ENCODE measurements around the gene SIGLEC9. TPM values are rescaled to one million over a fixed set of nuclear protein-coding genes. Genes with fewer than 3 reads are reported as not detected.
"Not testable (repeated sequence)": the region's sequence is repeated elsewhere in the genome, so short reads cannot be mapped to it uniquely, and the experiment has no call there.

The SIGLEC9 gene
- total RNA-seq, 1 donor from 2014 or later: 0.29 TPM

DNA sequence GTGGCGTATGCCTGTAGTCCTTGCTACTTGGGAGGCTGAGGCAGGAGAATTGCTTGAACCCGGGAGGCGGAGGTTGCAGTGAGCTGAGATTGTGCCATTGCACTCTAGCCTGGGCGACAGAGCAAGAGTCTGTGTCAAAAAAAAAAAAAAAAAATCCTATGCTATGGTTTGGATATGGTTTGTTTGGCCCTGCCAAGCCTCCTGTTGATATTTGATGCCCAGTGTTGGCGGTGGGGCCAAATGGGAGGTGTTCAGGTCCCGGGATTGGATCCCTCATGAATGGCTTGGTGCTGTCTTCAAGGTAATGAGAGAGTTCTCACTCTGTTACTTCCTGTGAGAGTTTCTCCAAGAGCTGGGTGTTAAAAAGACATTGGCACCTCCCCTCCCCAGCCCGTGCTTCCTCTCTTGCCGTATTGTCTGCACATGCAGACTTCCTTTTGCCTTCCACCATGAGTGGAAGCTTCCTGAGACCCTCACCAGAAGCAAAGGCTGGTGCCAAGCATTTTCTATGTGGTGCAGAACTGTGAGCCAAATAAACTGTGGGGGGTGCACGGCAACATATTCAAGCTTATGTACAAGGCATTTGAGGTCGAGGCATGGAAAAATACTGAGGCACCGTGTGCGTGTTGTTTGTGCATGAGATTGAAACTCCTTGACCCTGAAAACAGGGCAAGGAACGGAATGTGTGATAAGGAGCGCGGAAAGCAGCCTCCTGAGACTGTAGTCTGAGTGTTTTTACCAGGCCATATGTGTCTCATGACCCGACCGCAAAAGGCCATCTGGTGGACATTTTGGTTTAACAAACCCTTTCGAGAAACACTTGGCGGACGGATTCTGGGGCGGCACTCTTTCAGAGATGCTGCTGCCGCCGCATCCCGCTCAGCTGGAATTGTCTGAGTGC is 7.3 kb downstream of the SIGLEC9 start:
- peak overlapping the region; percentile 38 for H3K27ac Mint-ChIP-seq
- intact Hi-C loops (cut with micrococcal nuclease): no loop called here
- H3K36me3 Mint-ChIP-seq (ENCODE audit: low read depth): no peaks in the 10 kb centered on the region
- H3K4me3 Mint-ChIP-seq: no peak overlapping the region
- H3K4me1 Mint-ChIP-seq (ENCODE audit: low read depth): peaks cover 26% of the 10 kb centered on the region
- DNase-seq (ENCODE audit: low spot score): no peak
- no peaks in the 10 kb centered on the region for H3K9me3 Mint-ChIP-seq
- H3K27me3 Mint-ChIP-seq (ENCODE audit: insufficient read depth): peaks cover 8% of the 10 kb centered on the region

DNA sequence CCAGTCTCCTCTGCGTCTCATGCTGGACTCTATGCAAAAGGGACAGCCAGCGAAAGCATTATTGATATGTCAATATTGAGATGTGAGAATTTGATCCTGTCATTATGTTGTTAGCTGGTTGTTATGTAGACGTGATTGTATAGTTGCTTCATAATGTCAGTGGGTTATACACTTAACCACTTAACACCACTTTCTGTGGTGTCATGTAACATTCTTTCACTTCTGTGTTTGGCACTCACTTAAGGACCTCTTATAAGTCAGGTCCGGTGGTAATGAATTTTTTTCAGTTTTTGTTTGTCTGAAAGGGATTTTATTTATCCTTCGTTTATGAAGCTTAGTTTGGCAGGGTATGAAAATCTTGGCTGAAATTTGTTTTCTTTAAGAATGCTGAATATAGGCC is 10.3 kb downstream of the SIGLEC9 start:
- peaks cover 5% of the 10 kb centered on the region for H3K27me3 Mint-ChIP-seq (ENCODE audit: insufficient read depth)
- H3K9me3 Mint-ChIP-seq: no peaks in the 10 kb centered on the region
- intact Hi-C loops (cut with micrococcal nuclease): no loop called here
- peaks cover 27% of the 10 kb centered on the region for H3K4me1 Mint-ChIP-seq (ENCODE audit: low read depth)
- no peak overlapping the region for H3K4me3 Mint-ChIP-seq
- no peaks in the 10 kb centered on the region for H3K36me3 Mint-ChIP-seq (ENCODE audit: low read depth)
- no peak overlapping the region for H3K27ac Mint-ChIP-seq
- DNase-seq (ENCODE audit: low spot score): no peak

DNA sequence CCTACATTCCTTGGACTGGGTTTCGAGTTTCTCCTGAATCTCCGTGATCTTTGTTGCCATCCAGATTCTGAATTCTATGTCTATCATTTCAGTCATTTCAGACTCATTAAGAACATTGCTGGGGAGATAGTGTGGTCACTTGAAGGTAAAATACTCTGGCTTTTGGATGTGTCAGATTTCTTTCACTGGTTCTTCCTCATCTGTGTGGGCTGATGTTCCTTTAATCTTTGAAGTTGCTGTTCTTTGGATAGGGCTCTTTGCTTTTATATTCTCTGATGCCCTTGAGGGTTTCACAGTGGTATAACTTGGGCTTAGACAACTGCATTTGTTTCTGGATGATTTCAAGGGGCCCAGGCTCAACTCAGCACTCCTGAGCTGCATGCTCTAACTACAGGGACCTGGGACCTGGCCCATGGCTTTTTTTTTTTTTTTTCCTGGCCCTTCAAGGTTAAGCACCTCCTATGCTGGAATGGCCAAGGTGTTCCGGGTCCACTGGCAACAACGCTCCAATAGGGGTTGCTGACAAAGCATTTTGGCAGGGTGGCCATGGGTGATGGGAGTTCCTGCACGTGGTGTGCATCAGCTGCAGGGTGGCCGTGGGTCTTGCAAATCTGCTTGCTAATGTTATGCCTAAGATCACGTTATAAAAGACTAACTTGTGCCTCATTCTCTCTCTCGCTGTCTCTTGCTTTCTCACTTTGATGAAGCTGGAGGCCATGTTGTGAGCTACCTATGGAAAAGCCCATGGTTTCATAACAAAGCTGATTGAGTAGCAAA is 11.5 kb downstream of the SIGLEC9 start:
- Mint-ChIP-seq H3K27me3 (ENCODE audit: insufficient read depth) (peaks cover 5% of the 10 kb centered on the region), H3K27ac (no peak overlapping the region), H3K4me1 (ENCODE audit: low read depth) (peaks cover 27% of the 10 kb centered on the region), H3K9me3 (no peaks in the 10 kb centered on the region), H3K36me3 (ENCODE audit: low read depth) (no peaks in the 10 kb centered on the region), H3K4me3 (no peak overlapping the region)
- intact Hi-C loops (cut with micrococcal nuclease): no loop called here
- no peak for DNase-seq (ENCODE audit: low spot score)

DNA sequence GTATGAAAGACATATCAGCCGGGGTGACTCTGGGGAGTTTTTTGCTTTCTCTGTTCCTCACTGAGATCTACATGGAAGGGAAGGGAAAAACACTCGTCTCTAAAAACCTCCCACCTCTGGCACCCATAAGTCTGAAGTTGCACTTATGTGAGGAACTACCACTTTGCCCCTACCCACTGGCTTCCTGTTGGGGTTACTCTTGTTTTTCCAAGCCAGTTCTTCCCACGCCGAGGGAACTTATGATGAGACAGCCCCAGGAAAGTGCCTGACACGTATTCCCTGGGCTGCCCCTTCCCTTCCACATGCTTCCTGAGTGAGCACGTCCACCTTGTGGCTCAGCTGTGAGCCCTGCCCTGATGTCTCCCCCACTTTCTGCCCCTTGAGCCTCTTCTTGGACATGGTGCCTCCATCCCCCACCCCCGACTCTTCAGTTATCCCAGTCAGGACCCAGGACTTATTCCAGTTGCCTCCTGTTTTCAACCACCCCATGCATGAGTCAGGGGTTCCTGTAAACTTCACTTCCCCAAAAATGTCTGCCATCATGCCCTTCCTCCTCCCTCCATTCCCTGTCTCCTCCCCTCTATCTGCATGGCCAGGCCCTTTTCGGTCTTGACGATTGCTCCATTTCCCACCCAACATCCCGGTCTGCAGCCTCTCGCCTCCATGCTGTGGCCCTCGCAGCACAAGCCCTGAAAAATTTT is 12.3 kb downstream of the SIGLEC9 start:
- intact Hi-C loops (cut with micrococcal nuclease): no loop called here
- no peaks in the 10 kb centered on the region for H3K9me3 Mint-ChIP-seq
- H3K27me3 Mint-ChIP-seq (ENCODE audit: insufficient read depth): peaks cover 3% of the 10 kb centered on the region
- H3K4me1 Mint-ChIP-seq (ENCODE audit: low read depth): peaks cover 23% of the 10 kb centered on the region
- no peak overlapping the region for H3K4me3 Mint-ChIP-seq
- H3K27ac Mint-ChIP-seq: no peak overlapping the region
- no peak for DNase-seq (ENCODE audit: low spot score)
- H3K36me3 Mint-ChIP-seq (ENCODE audit: low read depth): no peaks in the 10 kb centered on the region

DNA sequence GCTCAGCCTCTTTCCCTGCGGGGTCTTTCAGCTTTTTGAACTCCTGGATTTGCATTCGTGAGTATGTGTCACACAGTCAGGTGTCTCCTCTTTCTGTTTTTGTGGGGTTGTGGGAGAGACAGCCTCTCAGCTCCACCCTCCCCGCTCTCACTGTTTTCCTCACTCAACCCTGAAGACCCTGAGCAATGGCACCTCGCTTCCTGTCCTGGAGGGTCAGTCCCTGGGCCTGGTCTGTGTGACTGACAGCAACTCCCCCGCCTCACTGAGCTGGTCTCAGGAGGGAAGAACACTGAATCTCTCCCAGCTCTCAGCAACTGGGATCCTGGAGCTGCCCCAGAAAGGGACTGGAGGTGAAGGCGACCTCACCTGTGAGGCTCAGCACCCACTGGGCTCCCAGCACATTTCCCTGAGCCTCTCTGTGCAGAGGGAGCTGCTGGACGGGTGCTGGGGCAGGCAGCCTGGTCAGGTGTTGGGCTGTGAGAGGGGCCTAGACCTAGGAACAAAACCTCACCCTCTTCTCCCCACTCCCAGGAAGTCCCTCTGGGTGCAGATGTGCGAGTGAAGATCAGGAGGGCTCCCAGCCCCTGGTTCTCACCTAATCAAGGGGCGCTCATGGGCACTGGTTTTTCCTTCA is 13.2 kb downstream of the SIGLEC9 start:
- H3K27me3 Mint-ChIP-seq (ENCODE audit: insufficient read depth): peaks cover 3% of the 10 kb centered on the region
- H3K4me3 Mint-ChIP-seq: no peak overlapping the region
- H3K9me3 Mint-ChIP-seq: no peaks in the 10 kb centered on the region
- H3K27ac Mint-ChIP-seq: no peak overlapping the region
- no peak for DNase-seq (ENCODE audit: low spot score)
- intact Hi-C loops (cut with micrococcal nuclease): no loop called here
- peaks cover 14% of the 10 kb centered on the region for H3K4me1 Mint-ChIP-seq (ENCODE audit: low read depth)
- H3K36me3 Mint-ChIP-seq (ENCODE audit: low read depth): no peaks in the 10 kb centered on the region

DNA sequence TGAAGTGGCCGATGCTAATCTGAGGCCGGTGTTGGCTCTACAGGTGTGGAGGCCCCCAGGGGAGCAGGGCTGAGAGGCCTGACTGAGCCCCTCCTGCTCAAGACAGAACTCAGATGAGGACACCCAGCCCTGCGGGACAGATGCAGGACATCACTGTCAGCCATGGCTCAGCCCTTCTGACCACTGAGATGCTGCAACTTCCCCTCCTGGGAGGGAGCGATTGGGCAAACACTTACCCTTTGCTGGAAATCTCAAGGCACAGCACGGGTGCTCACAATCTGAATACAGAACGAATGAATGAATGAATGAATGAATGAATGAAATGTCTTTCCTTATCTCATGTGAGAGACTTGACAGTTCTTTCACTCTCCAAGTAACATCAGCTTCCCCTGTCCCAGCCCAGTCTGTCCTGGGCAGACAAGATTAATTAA is 13.9 kb downstream of the SIGLEC9 start:
- H3K4me1 Mint-ChIP-seq (ENCODE audit: low read depth): peaks cover 14% of the 10 kb centered on the region
- peaks cover 3% of the 10 kb centered on the region for H3K27me3 Mint-ChIP-seq (ENCODE audit: insufficient read depth)
- no peaks in the 10 kb centered on the region for H3K9me3 Mint-ChIP-seq
- H3K27ac Mint-ChIP-seq: no peak overlapping the region
- intact Hi-C loops (cut with micrococcal nuclease): no loop called here
- no peaks in the 10 kb centered on the region for H3K36me3 Mint-ChIP-seq (ENCODE audit: low read depth)
- DNase-seq (ENCODE audit: low spot score): no peak
- no peak overlapping the region for H3K4me3 Mint-ChIP-seq

DNA sequence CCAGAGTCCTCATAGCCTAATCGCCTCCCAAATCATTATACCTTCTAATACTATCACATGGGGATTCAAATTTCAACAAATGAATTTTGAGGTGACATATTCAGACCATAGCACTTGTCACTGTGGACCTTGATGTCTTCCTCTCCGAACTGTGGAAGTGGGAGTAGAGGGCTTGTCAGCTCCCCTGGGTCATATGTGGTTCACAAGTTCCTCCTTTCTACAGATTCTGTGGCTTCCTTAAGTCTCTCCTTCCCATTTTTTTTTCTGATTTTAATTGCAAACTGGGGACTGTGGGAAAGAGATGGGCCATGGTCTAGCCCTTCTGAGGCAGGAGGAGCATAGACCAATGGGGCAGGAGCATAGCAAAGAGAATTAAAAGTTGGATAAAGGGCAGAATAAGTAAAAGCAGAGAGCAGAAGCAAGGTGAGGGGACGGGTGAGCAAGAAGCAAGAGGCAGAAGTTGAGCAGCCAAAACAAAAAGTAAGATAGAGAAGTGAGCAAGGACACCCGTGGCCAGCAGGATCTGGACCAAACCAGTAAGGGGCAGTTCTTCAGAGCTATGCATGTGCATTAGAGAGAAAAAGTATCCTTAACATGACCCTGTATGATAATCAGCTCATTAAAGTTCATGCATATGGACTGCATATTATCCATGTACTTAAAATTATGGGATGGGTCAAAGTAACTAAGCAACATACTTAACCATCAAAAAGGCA is 14.8 kb downstream of the SIGLEC9 start:
- no peak overlapping the region for H3K27ac Mint-ChIP-seq
- no peaks in the 10 kb centered on the region for H3K36me3 Mint-ChIP-seq (ENCODE audit: low read depth)
- H3K9me3 Mint-ChIP-seq: no peaks in the 10 kb centered on the region
- peaks cover 4% of the 10 kb centered on the region for H3K27me3 Mint-ChIP-seq (ENCODE audit: insufficient read depth)
- no peak overlapping the region for H3K4me3 Mint-ChIP-seq
- intact Hi-C loops (cut with micrococcal nuclease): no loop called here
- DNase-seq (ENCODE audit: low spot score): no peak
- peaks cover 14% of the 10 kb centered on the region for H3K4me1 Mint-ChIP-seq (ENCODE audit: low read depth)

DNA sequence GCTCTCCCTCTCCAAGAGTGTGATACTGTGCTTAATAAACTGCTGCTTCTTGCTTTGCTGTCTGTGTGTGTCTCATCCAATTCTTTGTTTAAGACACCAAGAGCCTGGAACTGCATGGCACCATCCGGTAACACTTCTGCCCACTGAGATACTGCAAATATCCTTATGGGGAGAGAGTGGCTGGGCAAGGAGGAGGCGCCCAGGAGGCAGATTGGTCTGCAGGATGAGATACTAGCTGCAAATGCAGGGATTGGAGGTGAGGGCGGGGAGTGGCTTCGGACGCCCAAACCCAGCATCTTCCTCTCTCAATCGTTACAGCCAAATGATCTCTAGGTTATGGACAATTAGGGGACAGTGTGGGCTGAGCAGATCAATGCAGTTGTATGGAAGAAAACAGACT is 15.7 kb downstream of the SIGLEC9 start:
- Mint-ChIP-seq H3K27ac (no peak overlapping the region), H3K36me3 (ENCODE audit: low read depth) (no peaks in the 10 kb centered on the region), H3K27me3 (ENCODE audit: insufficient read depth) (peaks cover 2% of the 10 kb centered on the region), H3K4me1 (ENCODE audit: low read depth) (peaks cover 14% of the 10 kb centered on the region), H3K4me3 (no peak overlapping the region), H3K9me3 (no peaks in the 10 kb centered on the region)
- no peak for DNase-seq (ENCODE audit: low spot score)
- intact Hi-C loops (cut with micrococcal nuclease): no loop called here

DNA sequence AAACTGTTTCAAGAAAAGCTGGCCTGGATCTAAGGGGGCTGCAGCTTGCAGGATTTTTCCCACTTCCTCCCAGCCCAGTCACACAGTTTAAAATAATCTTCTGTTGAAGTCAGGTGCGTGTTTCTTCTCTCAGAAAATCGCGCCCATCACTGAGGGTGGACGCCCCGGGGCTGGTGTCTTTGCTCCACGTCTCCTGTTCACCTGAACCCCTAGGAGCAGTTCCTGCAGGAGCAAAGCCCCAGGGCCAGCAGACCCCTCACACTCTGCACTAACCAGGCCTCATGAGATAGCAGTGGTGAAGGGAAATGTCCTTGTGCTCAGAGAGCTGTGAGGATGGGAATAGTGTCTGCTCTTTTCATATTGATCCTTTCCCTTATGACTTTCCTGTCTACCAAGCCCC is 16.5 kb downstream of the SIGLEC9 start:
- no peaks in the 10 kb centered on the region for H3K9me3 Mint-ChIP-seq
- no peaks in the 10 kb centered on the region for H3K36me3 Mint-ChIP-seq (ENCODE audit: low read depth)
- intact Hi-C loops (cut with micrococcal nuclease): no loop called here
- peaks cover 14% of the 10 kb centered on the region for H3K4me1 Mint-ChIP-seq (ENCODE audit: low read depth)
- no peak for DNase-seq (ENCODE audit: low spot score)
- peaks cover 2% of the 10 kb centered on the region for H3K27me3 Mint-ChIP-seq (ENCODE audit: insufficient read depth)
- H3K27ac Mint-ChIP-seq: no peak overlapping the region
- no peak overlapping the region for H3K4me3 Mint-ChIP-seq

DNA sequence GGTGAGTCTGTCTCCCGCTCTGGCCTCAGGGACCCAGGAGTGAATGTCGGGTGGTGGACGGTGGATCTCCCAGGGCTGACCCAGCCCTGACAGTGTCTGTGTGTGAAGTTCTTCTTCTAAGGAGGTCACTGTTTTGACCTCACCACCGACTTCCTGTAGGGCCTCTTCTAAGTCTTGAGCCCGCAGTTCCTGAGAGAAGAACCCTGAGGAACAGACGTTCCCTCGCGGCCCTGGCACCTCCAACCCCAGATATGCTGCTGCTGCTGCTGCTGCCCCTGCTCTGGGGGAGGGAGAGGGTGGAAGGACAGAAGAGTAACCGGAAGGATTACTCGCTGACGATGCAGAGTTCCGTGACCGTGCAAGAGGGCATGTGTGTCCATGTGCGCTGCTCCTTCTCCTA is 17.4 kb downstream of the SIGLEC9 start, which contains the start of gene SIGLEC7:
Gene SIGLEC7 (plus strand): TSS at position 183 of the 400 bp plus-strand sequence. CDS start 69 bp downstream, at position 252.
- Mint-ChIP-seq H3K27me3 (ENCODE audit: insufficient read depth) (peaks cover 2% of the 10 kb centered on the region), H3K27ac (no peak within 1 kb of the TSS), H3K4me1 (ENCODE audit: low read depth) (peaks cover 5% of the 10 kb centered on the region), H3K9me3 (no peaks in the 10 kb centered on the region), H3K36me3 (ENCODE audit: low read depth) (no peaks in the 10 kb centered on the region), H3K4me3 (no peak within 1 kb of the TSS)
- DNase-seq (ENCODE audit: low spot score): no peak
- intact Hi-C loops (cut with micrococcal nuclease): no loop called here

DNA sequence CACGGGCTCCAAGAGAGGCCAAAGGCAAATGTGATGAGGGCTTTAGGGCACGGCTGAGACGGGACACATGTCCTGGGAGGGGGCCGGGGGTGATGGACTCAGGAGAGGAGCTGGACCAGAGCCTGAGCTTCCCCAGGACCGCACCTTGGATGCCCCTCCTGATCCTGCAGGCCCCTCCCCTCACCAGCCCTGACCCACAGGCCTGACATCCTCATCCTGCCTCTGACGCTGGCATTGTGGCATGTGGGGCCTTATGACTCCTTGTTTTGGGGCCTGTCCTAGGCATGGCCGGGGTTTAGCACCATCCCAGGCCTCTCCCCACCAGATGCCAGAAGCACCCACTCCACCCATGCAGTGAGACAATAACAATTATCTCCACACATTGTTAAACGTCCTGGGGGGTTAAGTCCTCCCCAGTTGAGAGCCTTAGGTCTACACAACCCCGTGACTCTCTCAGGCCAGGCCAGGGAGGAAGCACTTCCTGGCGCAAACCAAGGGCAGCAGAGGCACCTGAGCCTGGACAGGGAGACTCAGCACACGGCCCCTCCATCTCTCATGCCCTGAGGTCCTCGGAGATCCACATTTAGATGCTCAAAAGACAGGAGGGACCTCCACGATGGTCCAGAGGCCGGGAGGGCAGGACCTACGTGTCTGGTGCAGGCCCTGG is 18.2 kb downstream of the SIGLEC9 start:
- H3K27ac Mint-ChIP-seq; DNase-seq (ENCODE audit: low spot score); intact Hi-C loops (cut with micrococcal nuclease); H3K27me3 Mint-ChIP-seq (ENCODE audit: insufficient read depth); H3K4me1 Mint-ChIP-seq (ENCODE audit: low read depth); H3K9me3 Mint-ChIP-seq; H3K36me3 Mint-ChIP-seq (ENCODE audit: low read depth); H3K4me3 Mint-ChIP-seq: not testable (repeated sequence)

All from activated T-helper 1 cell treated with anti-CD3 and anti-CD28 coated beads, Interleukin-12 subunit alpha, Interleukin-12 subunit beta, Interleukin-2, Interleukin-4 antibody, amounts not matched to agents 30 ng/mL and 10 ng/mL and 1 ng/mL, durations not matched to agents 14 hours and 24 hours and 36 hours (primary cell).